ENCODE data around the gene PPP1R1A. TPM values are rescaled to one million over a fixed set of nuclear protein-coding genes. Genes with fewer than 3 reads are reported as not detected.

PPP1R1A gene
- total RNA-seq, 1 donor from 2014 or later: 2.3 TPM

DNA sequence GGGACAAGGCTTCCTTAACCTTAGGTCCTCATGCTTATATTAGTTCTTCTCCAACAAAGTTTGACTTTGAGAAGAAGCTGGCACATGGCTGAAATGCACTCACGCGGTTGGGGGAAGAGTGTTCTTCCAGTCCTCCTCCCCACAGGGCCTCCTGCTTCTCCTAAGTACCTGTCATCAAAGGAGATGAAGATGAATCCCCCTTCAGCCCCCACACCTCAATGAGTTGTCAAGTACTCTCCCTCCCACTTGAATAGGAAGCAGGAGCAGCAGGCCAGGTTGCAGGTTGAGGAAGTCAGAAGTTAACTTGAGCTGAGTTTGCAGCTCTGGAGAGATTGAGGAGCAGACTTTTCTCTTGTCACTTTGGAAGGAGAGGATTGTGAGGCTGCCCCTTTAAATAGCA, 41.9 kb downstream of the PPP1R1A start:
- H4K20me1 ChIP-seq (ENCODE audit: low read depth): peaks cover 4% of the 10 kb centered on the region
- peaks cover 12% of the 10 kb centered on the region for H3K4me1 ChIP-seq
- H3K36me3 ChIP-seq: no peaks in the 10 kb centered on the region
- DNase-seq (ENCODE audit: low spot score): no peak
- H3K36me3 Mint-ChIP-seq: no peaks in the 10 kb centered on the region
- H2AFZ ChIP-seq (replicated peaks): no peak overlapping the region
- peaks cover 52% of the 10 kb centered on the region for H3K27me3 ChIP-seq
- H3K4me3 Mint-ChIP-seq: no peak overlapping the region
- TF ChIP-seq, protein P1, sequence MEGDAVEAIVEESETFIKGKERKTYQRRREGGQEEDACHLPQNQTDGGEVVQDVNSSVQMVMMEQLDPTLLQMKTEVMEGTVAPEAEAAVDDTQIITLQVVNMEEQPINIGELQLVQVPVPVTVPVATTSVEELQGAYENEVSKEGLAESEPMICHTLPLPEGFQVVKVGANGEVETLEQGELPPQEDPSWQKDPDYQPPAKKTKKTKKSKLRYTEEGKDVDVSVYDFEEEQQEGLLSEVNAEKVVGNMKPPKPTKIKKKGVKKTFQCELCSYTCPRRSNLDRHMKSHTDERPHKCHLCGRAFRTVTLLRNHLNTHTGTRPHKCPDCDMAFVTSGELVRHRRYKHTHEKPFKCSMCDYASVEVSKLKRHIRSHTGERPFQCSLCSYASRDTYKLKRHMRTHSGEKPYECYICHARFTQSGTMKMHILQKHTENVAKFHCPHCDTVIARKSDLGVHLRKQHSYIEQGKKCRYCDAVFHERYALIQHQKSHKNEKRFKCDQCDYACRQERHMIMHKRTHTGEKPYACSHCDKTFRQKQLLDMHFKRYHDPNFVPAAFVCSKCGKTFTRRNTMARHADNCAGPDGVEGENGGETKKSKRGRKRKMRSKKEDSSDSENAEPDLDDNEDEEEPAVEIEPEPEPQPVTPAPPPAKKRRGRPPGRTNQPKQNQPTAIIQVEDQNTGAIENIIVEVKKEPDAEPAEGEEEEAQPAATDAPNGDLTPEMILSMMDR (IDR thresholded peaks at IDR 0.05): no peak
- no peak for TF ChIP-seq EZH2phosphoT487 (IDR thresholded peaks at IDR 0.05)
- no peak for TF ChIP-seq EZH2 (IDR thresholded peaks at IDR 0.05)
- no peaks in the 10 kb centered on the region for H3K9me3 ChIP-seq (ENCODE audit: low read depth)
- peaks cover 3% of the 10 kb centered on the region for H3K27me3 Mint-ChIP-seq (ENCODE audit: insufficient read depth, low read depth)
- H3K4me3 ChIP-seq: no peak overlapping the region
- no peak overlapping the region for H3K27ac ChIP-seq
- H3K27ac Mint-ChIP-seq: no peak overlapping the region
- H3K9ac ChIP-seq: no peak overlapping the region
- H3K79me2 ChIP-seq (ENCODE audit: low read depth): no peaks in the 10 kb centered on the region
- H3K4me1 Mint-ChIP-seq: peaks cover 41% of the 10 kb centered on the region
- H3K9me3 Mint-ChIP-seq: no peaks in the 10 kb centered on the region
- H3K4me2 ChIP-seq: no peak overlapping the region
- peaks cover 18% of the 10 kb centered on the region for H3F3A ChIP-seq (ENCODE audit: low read depth)

DNA sequence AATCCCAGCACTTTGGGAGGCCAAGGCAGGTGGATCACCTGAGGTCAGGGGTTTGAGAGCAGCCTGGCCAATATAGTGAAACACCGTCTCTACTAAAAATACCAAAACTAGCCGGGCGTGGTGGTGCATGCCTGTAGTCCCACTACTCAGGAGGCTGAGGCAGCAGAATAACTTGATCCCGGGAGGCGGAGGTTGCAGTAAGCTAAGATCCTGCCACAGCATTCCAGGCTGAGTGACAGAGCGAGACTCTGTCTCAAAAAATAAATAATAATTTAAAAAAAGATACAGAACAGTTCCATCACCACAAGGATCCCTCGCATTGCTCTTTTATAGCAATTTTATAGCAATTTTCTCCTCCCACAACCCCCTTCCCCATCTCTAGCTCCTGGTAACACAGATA, 43.7 kb downstream of the PPP1R1A start:
- peaks cover 7% of the 10 kb centered on the region for H3K4me1 ChIP-seq
- H3K9me3 ChIP-seq (ENCODE audit: low read depth): no peaks in the 10 kb centered on the region
- H3K4me1 Mint-ChIP-seq: peaks cover 26% of the 10 kb centered on the region
- no peaks in the 10 kb centered on the region for H3K79me2 ChIP-seq (ENCODE audit: low read depth)
- no peak overlapping the region for H2AFZ ChIP-seq (replicated peaks)
- peaks cover 11% of the 10 kb centered on the region for H3F3A ChIP-seq (ENCODE audit: low read depth)
- peaks cover 35% of the 10 kb centered on the region for H3K27me3 ChIP-seq
- TF ChIP-seq EZH2 (IDR thresholded peaks at IDR 0.05): no peak
- TF ChIP-seq, protein P1 (IDR thresholded peaks at IDR 0.05): no peak
- no peak for TF ChIP-seq EZH2phosphoT487 (IDR thresholded peaks at IDR 0.05)
- H3K4me2 ChIP-seq: no peak overlapping the region
- H3K36me3 Mint-ChIP-seq: no peaks in the 10 kb centered on the region
- peaks cover 3% of the 10 kb centered on the region for H3K27me3 Mint-ChIP-seq (ENCODE audit: insufficient read depth, low read depth)
- H3K27ac Mint-ChIP-seq: no peak overlapping the region
- no peaks in the 10 kb centered on the region for H4K20me1 ChIP-seq (ENCODE audit: low read depth)
- H3K4me3 ChIP-seq: no peak overlapping the region
- H3K36me3 ChIP-seq: no peaks in the 10 kb centered on the region
- no peaks in the 10 kb centered on the region for H3K9me3 Mint-ChIP-seq
- H3K9ac ChIP-seq: no peak overlapping the region
- DNase-seq (ENCODE audit: low spot score): no peak
- no peak overlapping the region for H3K4me3 Mint-ChIP-seq
- no peak overlapping the region for H3K27ac ChIP-seq

DNA sequence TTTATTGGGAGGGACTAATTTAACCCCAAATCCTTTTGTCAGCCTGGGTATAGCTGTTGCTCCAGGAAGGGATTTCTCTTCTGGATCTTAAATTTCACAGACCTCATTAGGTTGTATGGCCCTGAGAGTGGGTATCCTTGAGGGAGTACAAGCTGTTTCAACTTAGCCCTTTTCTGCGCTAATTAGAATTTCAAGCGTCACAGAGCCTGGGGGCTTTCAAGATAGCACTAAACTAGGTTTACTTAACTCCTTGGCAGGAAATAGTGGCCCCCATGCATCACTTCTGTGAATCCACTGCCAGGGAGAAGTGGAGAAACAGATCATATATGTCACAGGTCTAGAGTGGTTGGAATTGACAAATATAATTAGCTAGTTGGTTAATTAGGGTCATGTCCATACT, 44.9 kb downstream of the PPP1R1A start:
- Histone ChIP-seq H3K4me2 (no peak overlapping the region), H3K27me3 (peaks cover 23% of the 10 kb centered on the region), H3K9ac (no peak overlapping the region), H3K27ac (no peak overlapping the region), H3F3A (ENCODE audit: low read depth) (peaks cover 7% of the 10 kb centered on the region), H3K9me3 (ENCODE audit: low read depth) (no peaks in the 10 kb centered on the region), H2AFZ (replicated peaks) (no peak overlapping the region), H4K20me1 (ENCODE audit: low read depth) (no peaks in the 10 kb centered on the region), H3K79me2 (ENCODE audit: low read depth) (no peaks in the 10 kb centered on the region), H3K4me3 (no peak overlapping the region), H3K4me1 (peaks cover 7% of the 10 kb centered on the region), H3K36me3 (no peaks in the 10 kb centered on the region)
- H3K27me3 Mint-ChIP-seq (ENCODE audit: insufficient read depth, low read depth): no peaks in the 10 kb centered on the region
- H3K9me3 Mint-ChIP-seq: no peaks in the 10 kb centered on the region
- no peak for DNase-seq (ENCODE audit: low spot score)
- TF ChIP-seq EZH2phosphoT487 (IDR thresholded peaks at IDR 0.05) (no peak), EZH2 (IDR thresholded peaks at IDR 0.05) (no peak)
- TF ChIP-seq, protein P1 (IDR thresholded peaks at IDR 0.05): no peak
- H3K27ac Mint-ChIP-seq: no peak overlapping the region
- peaks cover 19% of the 10 kb centered on the region for H3K4me1 Mint-ChIP-seq
- H3K36me3 Mint-ChIP-seq: no peaks in the 10 kb centered on the region
- H3K4me3 Mint-ChIP-seq: no peak overlapping the region

Measured in neural progenitor cell (in vitro differentiated cells).